Colon (tissue), 2 donors: ENCODE data around the gene TMEM53.
"Not testable (repeated sequence)": the region's sequence is repeated elsewhere in the genome, so short reads cannot be mapped to it uniquely, and the experiment has no call there.

ENCODE experiments used
- FAIRE-seq: peaks from 2 replicates; lab custom pipeline; 2012; peaks lifted over from hg19 to GRCh38; lab: Jason Lieb, UNC
- donor health status: control.
- donor health status: control.

Gene TMEM53

DNA sequence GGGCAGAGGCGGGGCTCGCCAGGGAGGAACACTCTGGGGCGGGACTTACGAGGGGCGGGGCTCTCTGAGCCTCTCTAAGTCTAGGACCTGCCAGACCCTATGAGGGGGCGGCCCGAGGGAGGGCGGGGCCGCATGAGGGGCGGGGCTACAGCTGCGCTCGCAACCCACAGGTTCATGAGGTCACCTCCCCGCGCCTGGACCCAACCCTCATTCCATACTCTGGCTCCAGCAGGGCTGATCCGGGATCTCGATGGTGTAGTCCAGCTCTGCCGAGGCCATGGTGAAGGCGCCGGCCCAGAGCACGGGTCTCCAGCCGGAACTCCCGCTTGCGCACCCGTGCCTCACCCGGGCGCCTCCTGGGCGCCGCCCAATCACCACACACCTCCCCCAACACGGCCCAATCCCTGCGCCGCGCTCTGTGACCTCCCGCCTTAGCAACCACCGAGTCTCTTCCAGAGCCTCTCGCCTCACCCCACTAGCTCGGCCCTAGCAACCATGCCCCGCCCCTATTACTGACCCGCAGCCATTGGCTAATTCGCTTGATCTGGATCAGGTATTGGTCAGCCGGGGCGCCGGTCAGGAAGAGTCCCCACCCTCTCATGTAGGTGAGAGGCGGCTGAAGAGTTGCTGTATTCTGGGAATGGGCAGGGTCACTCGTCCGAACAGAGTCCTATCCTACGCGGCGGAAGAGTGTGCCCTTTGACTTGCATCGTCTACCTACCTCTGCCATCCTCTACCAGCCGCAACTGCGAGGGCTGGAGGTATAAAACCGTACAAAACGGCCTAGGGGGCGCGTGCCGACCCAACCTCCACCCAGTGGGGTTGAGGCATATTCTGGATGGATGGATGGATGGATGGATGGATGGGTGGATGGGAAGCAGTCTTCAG lies at the start of gene TMEM53, which contains the start of gene ARMH1:
Gene TMEM53, minus strand, starts transcription at position 369 of the 888 bp plus-strand sequence. Its CDS starts 90 bp downstream, at position 279.
Gene ARMH1, plus strand, starts transcription at position 602 of the 888 bp plus-strand sequence. CDS start 14,984 bp downstream, outside the sequence.
- no peak for FAIRE-seq

DNA sequence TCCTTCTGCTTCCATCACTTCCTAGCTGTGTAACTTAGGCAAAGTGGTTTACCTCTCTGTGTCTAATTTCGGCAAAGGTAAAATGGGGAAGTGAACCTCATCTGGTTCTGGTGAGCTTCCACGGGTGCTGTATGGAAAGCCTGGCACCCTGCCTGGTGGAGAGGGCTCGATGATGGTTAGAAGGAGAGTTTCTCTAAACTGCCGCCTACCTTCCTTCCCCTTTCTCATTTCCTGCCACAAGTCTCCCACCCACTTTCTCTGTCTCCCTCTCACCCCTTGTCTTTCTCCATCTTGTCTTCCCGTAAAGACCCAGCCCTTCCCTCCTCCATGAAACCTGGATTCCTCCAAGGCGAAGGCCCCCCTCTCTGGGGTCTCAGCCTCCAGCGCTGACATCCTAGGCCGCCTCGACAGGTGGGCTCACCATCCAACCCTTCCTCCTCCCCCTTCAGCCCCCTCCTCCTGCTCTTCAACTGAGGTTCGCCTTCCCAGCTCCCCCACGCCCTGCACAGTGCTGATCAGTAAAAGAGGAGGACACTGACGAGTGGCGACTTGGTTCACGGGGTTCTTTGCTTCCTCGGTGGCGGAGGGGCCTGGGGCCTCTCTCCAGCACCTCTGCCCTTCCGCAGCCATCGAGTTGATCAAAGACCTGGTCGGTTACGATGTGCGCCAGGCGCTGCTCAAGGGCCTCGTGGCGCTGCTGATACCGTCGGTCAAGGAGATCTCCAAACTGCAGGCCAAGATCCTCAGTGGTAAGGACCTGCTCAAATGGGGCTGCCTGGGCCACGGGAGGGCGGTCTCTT lies 49.4 kb upstream of the TMEM53 start:
- FAIRE-seq: no peak

DNA sequence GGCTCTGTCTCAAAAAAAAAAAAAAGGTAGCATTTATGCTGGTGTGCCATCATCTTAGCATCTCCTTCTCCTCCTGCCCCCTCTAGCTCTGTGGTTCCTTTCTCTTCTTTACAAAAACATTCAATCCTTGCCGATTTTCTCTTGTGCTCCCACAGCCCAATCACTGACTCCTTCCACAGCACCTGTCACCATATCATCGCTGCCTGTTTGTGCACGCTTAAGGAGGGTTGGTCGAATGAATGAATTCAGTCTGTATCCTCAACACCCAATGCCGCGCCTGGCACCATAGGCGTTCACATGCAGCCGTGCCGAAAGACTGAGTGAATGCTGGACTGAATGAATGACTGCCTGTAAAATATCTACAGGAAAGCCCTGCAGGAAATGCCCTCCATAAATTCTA lies 48.8 kb upstream of the TMEM53 start:
- no peak for FAIRE-seq

DNA sequence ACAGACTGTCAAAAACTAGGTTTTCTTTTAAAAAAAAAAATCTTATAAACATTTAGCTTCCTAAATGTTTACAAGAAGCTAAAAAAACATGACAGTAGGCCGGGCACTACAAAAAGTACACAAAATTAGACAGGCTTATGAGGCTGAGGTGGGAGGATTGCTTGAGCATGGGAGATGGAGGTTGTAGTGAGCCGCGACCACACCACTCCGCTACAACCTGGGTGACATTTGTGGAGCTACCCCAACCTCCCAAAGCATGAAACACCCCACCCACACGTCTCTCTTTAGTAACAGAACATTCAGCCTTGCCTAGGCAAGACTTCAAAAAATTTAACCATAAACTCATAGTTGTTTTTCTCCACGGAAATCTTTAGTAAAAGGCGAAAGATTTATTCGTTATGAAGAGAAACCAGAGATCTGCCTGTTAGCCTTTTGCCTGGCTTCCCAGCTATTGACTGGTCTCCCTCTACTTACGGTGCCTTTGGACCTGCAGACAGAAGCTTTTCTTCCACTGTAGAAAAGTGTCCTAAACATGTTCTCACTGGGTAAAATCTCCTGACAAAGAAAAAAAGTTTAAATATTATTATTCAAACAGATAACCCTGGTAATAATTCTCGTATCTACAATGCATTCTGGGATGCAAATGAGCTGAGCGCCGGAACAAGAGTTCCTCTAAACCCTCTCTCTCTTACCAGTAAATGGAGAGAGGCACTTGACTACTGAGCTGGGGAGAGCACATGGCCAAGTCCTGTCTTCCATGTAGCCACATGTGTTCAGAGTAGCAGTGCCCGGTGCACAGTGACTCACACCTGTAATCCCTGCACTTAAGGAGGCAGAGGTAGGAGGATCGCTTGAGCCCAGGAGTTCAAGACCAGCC lies 47.4 kb upstream of the TMEM53 start:
- FAIRE-seq: no peak

DNA sequence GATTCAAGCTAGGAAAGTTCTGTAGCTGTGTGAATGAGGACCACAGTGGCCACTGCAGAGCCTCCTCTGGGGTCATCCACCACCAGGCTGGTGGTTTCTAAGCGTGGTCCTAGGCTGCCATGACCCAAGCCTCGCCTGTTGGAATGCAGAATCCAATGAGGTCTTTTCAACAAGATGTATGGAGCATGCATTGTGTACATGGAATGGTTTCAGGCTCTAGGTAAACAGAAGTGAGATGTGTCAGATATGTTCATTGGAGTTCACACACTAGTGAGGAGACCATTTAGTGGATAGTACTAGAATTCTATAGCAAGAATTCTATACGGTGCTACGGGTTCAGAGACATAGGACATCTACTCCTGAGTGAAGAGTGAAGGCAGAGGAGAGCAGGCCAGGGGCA lies 46.0 kb upstream of the TMEM53 start:
- no peak for FAIRE-seq

DNA sequence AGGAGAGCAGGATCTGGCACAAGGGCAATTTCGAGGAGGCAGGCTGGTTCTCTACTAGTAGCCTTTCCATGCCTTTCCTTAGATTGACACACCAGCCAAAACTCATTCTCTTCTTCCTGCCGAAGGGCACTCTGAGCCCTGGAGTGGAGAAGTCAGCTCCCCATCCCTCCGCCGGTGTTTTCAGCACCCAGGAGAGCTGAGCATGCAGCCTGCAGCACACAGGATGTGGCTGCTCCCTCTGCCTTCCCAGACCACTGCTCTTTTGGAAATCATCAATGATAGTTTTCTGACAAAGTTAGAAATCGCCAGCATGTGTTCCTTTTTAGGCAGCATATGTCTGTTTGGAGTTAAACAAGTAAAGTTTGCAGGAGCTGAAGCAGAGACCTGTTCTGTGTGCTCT lies 45.0 kb upstream of the TMEM53 start:
- FAIRE-seq: no peak

DNA sequence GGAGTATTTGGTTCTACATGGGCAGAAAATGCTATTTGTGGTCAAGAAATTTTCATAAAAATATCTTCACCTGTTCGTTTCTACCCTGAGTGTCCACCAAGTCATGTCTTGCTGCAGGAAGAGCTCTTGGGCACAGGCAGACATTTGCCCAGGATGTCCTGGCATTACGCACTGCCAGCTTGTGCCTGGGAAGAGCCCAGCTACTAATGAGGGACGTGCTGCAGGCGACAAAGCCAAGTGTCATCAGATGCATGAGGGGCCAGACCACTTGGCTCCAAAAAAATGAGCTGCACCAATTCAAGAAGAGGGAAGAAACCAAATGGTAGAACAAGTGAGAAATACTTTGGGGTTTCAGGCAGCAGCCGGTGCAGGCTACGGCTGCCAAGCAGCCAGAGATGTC lies 43.8 kb upstream of the TMEM53 start:
- FAIRE-seq: no peak

DNA sequence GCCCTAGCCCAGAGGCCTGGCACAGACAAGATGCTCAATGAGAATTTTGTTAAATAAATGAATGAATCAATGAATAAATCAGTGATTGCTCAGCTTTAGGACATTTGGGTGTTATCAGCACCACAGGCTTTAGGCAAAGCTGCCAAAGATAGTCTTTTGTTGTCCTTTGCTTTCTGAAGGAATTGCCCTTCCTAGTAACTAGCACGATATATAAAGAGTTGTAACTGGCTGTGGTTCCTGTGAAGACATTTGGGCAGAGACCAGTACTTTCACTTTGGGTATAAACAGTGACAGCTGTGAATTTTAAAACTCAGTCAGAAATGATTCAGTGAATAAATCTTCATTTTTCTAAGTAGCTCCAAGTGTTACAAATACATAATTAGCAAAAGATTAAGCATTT lies 43.4 kb upstream of the TMEM53 start:
- FAIRE-seq: no peak

DNA sequence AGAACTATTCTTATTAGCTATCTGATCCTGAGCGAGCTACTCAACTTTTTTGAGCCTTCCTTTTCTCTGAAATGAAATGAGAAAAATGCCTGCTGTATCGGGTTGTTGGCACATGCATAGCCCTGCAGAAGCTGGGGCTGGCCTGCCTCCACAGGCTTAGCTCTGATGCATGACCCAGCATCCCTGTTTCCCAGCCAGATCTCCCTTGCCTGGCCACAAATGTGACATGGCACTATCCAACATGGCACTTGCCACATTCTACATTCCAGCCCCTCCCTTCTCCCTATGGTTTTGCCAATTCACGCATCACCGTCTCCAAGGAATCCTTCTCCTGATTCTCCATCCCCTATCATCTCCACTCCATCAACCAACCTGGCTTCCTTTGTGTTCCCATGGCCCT lies 42.9 kb upstream of the TMEM53 start:
- no peak for FAIRE-seq

DNA sequence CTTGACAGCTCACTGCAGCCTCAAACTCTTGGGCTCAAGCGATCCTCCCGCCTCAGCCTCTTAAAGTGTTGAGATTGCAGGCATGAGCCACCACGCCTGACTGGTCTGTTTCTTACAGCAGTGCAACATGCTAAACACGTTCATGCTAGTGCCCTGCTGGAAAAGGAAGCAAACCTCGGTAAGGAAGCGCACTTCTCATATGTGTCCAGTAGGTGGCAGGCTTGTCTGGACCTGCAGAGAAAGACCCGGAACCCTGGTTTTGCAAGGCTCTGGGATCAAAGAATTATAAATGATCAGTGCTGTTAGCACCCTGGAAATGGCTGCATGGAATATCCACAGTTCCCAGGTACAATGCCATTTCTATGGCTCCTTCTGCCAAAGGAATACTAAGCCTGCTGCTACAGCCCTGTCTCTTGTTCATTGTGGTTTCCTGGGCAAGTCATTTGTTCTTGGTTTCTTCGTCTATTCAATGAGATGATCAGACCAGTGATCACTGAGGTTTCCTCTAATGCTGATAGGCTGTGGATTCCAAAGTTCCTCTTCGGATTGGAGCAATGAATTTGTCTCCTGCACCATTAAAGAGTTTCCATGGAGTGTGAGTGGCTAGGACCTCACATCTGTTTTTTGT lies 40.8 kb upstream of the TMEM53 start:
- FAIRE-seq: no peak

DNA sequence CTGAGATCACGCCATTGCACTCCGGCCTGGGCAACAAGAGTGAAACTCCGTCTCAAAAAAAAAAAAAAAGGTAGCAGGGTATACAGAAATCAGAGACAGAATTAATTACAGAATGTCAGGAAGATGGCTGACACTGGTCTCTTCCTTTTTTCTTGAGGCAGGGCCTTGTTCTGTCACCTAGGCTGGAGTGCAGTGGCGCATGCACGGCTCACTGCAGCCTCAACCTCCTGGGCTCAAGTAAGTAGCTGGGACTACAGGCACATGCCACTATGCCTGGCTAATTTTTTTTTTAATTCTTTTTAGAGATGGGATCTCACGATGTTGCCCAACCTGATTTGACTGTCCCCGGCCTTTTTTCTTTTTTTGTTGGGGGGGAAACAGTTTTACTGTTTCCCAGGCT lies 40.3 kb upstream of the TMEM53 start:
- no peak for FAIRE-seq

DNA sequence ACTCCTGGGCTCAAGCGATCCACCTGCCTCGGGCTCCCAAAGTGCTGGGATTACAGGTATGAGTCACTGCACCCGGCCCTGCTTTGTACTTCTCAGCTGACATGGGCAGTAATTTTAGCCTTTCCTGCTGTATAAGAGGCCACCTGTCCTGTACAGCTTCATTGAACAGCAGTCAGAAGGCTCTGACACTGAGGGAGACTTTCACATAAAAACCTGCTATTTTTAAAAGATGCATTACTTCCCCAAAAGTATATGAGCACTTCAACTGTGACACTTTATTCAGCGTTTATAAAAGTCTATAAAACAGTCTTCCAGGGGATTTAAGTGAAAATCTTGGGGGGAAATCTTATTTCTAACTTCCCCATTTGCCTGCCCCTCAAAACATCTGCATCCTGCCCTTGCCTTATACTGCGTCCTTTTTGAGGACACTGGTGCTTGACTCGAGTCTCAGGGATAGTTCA lies 39.1 kb upstream of the TMEM53 start:
- FAIRE-seq: no peak

DNA sequence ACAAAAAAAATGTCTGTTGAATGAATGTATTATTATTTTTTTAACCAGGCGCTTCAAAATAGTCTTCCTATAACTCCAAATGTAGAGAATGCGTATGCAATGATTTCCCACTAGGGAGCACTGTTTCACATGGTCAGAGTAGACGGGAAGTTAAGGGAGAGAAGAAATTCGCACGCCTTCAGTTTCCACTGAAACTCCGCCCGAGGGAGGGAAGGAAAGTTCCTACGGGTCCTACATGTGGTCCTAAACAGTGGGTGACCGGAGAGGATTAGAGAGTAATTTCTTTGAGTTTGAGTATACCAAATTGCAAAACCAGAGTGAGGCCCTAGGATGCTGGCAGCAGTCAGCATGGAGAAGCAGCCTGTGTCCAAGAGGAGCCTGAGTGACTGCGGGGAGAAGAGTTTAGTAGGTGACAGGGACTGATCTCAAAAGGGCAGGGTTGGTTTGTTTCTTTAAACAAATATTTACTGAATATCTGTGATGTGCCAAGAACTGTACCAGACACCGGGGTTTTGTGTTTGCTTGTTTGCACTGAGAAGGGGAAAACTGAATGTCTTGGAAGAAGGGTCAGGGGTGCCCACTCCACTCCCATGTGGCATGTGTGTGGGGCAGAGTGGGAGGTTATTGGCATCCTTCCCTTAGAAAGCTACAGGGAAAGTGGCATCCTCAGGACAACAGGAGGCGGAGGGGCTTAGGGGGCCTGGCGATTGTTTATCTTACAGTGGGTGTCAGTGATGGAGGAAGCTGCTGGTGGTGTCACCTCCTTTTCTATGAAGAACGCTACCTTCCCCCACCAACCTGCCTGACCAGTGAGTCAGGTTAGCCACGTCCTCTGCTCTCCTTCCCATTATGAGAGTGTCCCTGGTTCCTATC lies 33.9 kb upstream of the TMEM53 start:
- no peak for FAIRE-seq

DNA sequence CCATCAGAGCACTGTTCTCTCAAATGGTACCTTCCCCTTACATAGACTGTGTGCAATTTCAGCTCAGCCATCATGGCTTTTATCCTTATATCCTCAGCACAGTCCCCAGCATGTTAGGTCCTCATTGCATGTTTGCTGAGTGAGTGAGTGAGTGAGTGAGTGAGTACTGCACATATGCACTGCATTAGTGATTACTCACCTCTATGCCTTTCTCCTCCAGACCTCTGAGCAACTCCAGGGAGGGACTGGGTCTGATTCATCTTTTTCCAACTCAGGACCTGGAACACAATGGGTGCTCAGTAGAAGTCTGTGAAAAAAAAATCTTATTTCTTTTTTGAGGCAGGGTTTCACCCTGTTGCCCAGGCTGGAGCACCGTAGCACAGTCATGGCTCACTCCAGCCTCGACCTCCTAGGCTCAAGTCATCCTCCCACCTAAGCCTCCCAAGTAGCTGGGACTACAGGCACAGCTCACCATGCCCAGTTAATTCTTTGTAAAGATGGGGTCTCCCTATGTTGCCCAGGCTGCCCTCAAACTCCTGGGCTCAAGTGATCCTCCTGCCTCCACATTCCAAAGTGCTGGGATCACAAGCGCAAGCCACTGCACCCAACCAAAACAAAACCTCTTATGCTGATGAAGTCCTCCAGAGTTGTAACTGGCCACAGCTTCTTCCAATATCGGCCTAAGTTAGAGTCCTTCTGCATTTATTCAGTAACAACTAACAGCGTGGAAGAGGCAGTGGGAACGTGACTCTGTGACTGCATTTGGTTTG lies 33.0 kb upstream of the TMEM53 start:
- no peak for FAIRE-seq

DNA sequence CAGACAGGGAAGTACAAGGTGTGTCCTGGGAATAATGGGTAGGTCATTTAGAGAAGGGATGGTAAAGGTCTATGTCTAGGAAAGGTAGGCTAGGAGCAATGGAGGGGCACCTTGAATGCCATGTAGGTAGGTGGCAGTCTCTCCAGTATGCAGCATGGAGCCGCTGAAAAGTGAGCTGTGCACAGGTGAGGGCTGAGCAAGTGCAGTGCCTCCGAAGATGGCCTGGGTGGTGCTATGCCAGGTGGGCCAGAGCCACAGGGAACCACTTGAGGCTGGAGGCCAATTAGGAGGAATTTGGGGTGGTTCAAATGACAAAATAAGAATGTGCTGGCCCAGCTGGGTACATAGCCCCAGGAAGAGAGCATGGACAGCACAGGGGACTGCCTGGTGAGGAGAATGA lies 31.7 kb upstream of the TMEM53 start:
- no peak for FAIRE-seq

DNA sequence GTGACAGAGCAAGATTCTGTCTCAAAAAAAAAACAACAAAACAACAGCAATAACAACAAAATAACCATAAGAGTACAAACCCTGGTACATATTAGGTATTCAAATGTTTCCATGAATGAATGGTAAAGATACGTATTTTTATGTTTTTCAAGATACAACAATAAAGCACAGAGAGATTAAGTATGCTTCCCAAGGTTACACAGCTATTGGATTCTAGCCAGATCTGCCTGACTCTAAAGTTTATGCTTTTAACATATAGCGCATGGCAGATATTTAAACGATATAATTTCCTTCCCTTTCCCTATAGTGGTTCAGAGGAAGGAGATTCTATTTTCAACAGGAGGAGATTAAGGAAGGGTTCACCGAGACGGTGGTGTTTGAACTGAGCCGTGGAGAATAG lies 31.2 kb upstream of the TMEM53 start:
- FAIRE-seq: no peak

DNA sequence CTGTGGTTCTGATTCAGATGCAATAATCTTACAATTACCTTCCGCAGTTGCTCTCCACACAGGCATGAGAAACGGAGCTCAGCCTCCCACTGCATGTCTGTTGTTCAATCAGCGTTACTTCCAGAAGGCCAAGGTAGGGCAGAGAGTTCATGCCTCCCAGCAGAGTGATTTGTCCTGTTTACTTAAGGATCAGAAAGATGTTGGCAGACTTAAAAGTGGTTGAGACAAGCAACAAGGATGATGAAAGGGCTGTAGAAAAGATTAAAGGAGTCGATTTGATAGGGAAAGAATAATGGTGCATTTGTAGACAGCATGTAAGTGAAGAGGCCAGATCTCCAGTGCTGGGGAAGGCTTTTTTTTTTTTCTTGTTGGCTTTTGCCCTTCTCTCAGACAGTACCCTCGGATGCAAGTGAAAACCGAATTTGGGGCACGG lies 26.9 kb upstream of the TMEM53 start:
- no peak for FAIRE-seq

DNA sequence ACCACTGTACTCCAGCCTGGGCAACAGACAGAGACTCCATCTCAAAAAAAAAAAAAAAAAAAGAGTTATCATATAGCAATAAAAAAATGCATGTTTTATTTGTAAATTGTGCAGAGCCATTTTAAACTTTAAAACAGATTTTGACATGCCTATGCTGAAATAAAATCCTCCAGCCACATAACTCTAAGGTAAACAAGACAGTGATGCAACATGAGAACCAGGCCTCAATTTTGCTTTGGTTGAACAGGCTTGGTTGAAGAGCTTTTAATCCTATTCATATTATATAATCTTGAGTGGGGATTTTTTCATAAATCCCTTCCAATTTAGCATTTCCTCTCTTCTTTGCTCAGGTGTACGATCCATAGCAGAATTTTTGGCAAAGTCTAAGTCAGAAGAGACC lies 26.3 kb upstream of the TMEM53 start:
- FAIRE-seq: no peak

DNA sequence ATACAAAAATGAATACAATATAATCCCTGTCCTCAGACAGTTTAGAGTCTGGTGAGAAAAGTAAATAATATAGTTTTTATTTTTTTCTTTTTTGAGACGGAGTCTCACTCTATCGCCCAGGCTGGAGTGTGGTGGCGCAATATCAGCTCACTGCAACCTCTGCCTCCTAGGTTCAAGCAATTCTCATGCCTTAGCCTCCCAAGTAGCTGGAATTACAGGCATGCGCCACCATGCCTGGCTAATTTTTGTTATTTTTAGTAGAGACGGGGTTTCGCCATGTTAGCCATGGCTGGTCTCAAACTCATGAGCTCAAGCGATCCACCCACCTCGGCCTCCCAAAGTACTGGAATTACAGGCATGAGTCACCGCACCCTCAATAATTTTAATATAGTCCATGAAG lies 25.1 kb upstream of the TMEM53 start:
- not testable (repeated sequence) for FAIRE-seq

DNA sequence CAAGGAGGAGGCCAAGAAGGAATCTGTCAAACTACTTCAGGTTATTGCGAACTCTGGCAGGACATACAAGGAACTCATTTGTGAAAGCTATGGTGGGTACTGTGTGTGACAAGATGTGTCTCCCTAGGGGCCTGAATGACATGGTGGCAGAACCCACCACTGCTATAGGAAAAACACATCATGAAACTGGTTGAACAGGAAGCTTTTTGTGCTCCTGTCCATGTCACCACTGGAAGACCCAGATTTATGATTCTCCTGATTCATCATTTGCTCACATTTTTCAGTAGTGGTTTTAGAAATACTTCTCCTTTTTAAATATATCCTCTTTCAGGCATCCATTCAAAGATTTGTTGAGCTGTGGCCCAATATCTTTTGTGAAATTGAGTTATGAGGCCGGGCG lies 23.9 kb upstream of the TMEM53 start:
- no peak for FAIRE-seq
